ENCODE results near the gene S100A16.

The S100A16 gene

GRCh38 chr1:153652805-153653500, 40.0 kb upstream of the S100A16 start:
- TF ChIP-seq, protein P1, sequence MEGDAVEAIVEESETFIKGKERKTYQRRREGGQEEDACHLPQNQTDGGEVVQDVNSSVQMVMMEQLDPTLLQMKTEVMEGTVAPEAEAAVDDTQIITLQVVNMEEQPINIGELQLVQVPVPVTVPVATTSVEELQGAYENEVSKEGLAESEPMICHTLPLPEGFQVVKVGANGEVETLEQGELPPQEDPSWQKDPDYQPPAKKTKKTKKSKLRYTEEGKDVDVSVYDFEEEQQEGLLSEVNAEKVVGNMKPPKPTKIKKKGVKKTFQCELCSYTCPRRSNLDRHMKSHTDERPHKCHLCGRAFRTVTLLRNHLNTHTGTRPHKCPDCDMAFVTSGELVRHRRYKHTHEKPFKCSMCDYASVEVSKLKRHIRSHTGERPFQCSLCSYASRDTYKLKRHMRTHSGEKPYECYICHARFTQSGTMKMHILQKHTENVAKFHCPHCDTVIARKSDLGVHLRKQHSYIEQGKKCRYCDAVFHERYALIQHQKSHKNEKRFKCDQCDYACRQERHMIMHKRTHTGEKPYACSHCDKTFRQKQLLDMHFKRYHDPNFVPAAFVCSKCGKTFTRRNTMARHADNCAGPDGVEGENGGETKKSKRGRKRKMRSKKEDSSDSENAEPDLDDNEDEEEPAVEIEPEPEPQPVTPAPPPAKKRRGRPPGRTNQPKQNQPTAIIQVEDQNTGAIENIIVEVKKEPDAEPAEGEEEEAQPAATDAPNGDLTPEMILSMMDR (conservative IDR thresholded peaks at IDR 0.05), result no peak
- H3K27ac ChIP-seq, result no peak overlapping the region

DNA sequence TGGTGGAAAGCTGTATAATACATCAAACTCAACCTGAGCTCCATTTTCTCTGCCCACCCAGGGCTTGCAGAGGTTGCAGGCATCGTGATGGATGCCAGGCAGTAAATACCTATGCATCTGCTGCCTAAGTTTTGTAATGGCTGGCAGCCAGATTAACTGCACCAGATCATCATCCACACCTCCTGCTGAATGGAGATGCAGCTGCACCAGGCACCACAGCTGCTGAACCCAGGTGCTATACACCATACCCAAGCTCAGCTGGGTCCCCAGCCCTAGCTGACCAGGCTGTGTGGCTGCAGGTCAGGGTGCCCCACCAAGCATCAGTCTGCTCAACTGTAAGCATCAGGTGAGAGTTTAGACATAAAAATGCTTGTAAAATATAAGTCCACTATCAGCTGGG, 38.8 kb upstream of the S100A16 start:
- TF ChIP-seq, protein P1 (conservative IDR thresholded peaks at IDR 0.05), result no peak
- no peak overlapping the region for H3K27ac ChIP-seq

DNA sequence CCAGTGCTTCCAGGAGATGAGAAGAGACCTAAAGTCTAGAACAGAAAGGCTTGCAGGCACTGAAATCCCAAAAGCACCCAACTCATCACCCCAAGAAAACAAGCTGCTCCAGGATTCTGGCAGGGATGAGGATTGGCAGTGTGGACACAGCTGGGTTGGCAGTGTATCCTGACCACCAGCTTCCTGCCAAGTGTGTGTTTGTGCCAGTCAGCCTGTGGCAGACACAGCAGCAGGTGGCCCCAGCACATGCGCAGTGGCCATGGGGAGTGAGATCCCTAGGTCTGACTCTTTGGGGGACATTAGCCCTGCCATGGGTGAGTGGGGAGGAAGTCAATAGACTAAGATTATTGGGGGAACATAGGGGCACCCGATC, 36.9 kb upstream of the S100A16 start:
- peak overlapping the region; percentile 79 for H3K27ac ChIP-seq
- TF ChIP-seq, protein P1 (conservative IDR thresholded peaks at IDR 0.05), result no peak

DNA sequence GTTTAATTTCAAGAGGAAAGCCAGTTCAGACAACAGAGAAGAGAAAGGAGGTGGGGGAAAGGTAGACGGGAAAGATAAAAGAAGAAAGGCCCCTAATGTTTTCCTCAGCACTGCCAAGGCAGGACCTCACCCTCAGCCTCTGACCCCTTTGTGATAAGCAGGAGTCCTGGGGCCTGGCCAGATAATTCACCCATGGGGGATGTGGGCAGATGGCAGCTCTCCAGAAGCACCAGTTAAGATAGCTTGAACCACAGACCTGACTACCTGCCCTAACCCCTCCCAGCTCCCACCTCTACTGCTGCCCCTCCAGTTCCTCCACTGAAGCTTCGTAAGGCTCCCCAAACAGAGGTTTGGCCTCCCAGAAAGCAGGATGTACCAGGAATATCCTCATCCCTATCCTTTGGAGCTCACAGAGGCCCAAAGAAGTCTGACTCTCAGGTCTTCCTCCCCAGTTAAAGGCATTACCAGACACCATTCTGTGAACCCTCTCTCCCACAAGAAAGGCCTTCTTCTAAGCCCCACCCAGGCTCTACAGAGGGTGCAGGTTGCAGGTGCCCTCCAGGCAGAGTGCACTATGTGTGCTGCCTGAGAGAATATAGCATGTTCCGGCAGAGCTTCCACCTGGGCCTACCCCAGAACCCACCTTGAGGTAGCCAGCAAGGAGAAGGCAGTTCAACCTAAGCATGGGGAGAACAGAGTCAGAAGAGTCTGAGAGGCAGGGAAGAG, 36.4 kb upstream of the S100A16 start:
- TF ChIP-seq, protein P1 (conservative IDR thresholded peaks at IDR 0.05), result no peak
- H3K27ac ChIP-seq, result peak overlapping the region; percentile 79

GRCh38 chr1:153648000-153648643, 35.2 kb upstream of the S100A16 start:
- H3K27ac ChIP-seq, result peak overlapping the region; percentile 79; the same call in 1 of the 2 replicates

DNA sequence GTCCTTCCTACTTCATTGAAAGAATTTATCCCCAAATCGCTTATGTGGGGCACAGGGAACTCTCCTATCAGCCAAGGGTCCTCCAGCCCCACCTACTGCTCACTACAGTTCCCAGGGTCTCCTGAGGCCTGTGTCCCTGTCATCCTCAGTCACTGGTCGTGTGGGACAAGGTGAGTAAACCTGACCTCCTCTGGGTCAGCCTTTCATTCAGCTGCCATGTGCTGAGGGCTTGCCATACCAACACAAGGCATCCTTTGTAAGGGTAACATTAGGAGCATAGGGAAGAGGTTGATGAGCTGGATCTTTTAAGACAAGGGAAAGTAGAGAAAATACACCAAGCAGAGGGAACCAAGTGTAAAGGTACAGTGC, 34.4 kb upstream of the S100A16 start:
- TF ChIP-seq, protein P1 (conservative IDR thresholded peaks at IDR 0.05), result no peak
- no peak overlapping the region; the same call in 1 of the 2 replicates for H3K27ac ChIP-seq

More at GRCh38 chr1:153648000-153648643, 35.2 kb upstream of the S100A16 start:
- TF ChIP-seq, protein P1 (conservative IDR thresholded peaks at IDR 0.05), result no peak

GRCh38 chr1:153646672-153647345, 33.9 kb upstream of the S100A16 start:
- H3K27ac ChIP-seq, result no peak overlapping the region
- TF ChIP-seq, protein P1 (conservative IDR thresholded peaks at IDR 0.05), result no peak

Data from VCaP (cell line).